Cardiac muscle cell (in vitro differentiated cells and primary cell): ENCODE measurements around the gene ERC2. TPM values are rescaled to one million over a fixed set of nuclear protein-coding genes. Genes with fewer than 3 reads are reported as not detected.

ENCODE experiments used
- DNase-seq, 2 donors: peaks; one replicate each; pipeline versions ENCODE4 v3.0.0 to v3.0.0-alpha.2; 2010 to 2017; ENCODE audit warnings: low read depth in 1 of 2, low spot score in 1 of 2
- H3K27ac ChIP-seq: fragments of 200-600 bp; sonication (generic); 2 replicates; pipeline ENCODE4 v1.5.1; 2016
- H3K27me3 ChIP-seq: fragments of 200-600 bp; sonication (generic); 2 replicates; pipeline ENCODE4 v1.6.0; 2016; ENCODE audit warnings: control low read depth
- H3K36me3 ChIP-seq: fragments of 200-600 bp; sonication (generic); 2 replicates; pipeline ENCODE4 v1.5.1; 2016; ENCODE audit warnings: control low read depth
- H3K4me1 ChIP-seq: fragments of 200-600 bp; sonication (generic); 2 replicates; pipeline ENCODE4 v1.8.1; 2017; ENCODE audit warnings: low read depth, mild to moderate bottlenecking, mixed run types
- H3K4me3 ChIP-seq: fragments of 200-600 bp; sonication (generic); 2 replicates; pipeline ENCODE4 v1.5.1; 2016; ENCODE audit warnings: mild to moderate bottlenecking
- H3K9me3 ChIP-seq: fragments of 200-600 bp; sonication (generic); 2 replicates; pipeline ENCODE4 v1.5.1; 2017; ENCODE audit warnings: low read depth, mild to moderate bottlenecking, control low read depth
- polyA plus RNA-seq: library from polyadenylated mRNA; unstranded; fragments of >200 nt; fragmentation: Nextera tagmentation; extraction: Ambion mirVana; gene quantifications from 2 replicates; pipeline ENCODE4 v1.2.1, GENCODE V29; 2016
- total RNA-seq: library from RNA; depleted of rRNA; stranded (reverse); fragments of >200 nt; gene quantifications from 2 replicates; pipeline ENCODE4 v1.2.3, GENCODE V29; 2016
- TF ChIP-seq, protein P1 (sequence below): IDR thresholded peaks from 2 replicates; pipeline ENCODE4 v1.5.1; 2012; ENCODE audit warnings: low read depth, mild to moderate bottlenecking, low read length

The ERC2 gene
- total and polyA plus RNA-seq, 2 experiments from 2014 or later: 18.1 to 29.0 TPM

- Histone ChIP-seq H3K36me3 (no peaks in the 10 kb centered on the region), H3K27ac (no peak overlapping the region), H3K27me3 (no peaks in the 10 kb centered on the region), H3K9me3 (no peaks in the 10 kb centered on the region), H3K4me1 (no peaks in the 10 kb centered on the region), H3K4me3 (no peak overlapping the region)
- no peak for DNase-seq
- TF ChIP-seq, protein P1, sequence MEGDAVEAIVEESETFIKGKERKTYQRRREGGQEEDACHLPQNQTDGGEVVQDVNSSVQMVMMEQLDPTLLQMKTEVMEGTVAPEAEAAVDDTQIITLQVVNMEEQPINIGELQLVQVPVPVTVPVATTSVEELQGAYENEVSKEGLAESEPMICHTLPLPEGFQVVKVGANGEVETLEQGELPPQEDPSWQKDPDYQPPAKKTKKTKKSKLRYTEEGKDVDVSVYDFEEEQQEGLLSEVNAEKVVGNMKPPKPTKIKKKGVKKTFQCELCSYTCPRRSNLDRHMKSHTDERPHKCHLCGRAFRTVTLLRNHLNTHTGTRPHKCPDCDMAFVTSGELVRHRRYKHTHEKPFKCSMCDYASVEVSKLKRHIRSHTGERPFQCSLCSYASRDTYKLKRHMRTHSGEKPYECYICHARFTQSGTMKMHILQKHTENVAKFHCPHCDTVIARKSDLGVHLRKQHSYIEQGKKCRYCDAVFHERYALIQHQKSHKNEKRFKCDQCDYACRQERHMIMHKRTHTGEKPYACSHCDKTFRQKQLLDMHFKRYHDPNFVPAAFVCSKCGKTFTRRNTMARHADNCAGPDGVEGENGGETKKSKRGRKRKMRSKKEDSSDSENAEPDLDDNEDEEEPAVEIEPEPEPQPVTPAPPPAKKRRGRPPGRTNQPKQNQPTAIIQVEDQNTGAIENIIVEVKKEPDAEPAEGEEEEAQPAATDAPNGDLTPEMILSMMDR: no peak
These were observed 173.1 kb downstream of the ERC2 start for GRCh38 chr3:56295161-56295560.

DNA sequence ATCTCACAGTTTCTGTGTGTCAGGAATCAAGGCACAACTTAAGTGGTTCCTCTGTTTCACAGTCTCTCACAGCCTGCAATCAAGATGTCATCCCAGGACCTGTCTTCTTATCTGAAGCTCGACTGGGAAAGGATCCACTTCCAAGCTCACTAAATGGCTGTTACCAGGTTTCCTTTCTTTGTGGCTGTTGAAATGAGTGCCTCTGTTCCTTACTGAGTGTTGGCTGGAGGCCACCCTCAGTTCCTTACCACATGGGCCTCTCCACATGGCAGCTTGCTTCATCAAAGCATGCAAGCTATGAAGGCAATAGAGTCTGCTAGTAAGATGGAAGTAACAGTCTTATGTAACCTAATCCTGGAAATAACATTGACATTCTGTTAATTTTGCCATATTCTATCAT, 174.0 kb downstream of the ERC2 start:
- Histone ChIP-seq H3K27me3 (no peaks in the 10 kb centered on the region), H3K36me3 (no peaks in the 10 kb centered on the region), H3K4me3 (no peak overlapping the region), H3K27ac (no peak overlapping the region), H3K4me1 (no peaks in the 10 kb centered on the region), H3K9me3 (no peaks in the 10 kb centered on the region)
- DNase-seq: peak in 1 of 2 donors; percentile 63
- TF ChIP-seq, protein P1: no peak

DNA sequence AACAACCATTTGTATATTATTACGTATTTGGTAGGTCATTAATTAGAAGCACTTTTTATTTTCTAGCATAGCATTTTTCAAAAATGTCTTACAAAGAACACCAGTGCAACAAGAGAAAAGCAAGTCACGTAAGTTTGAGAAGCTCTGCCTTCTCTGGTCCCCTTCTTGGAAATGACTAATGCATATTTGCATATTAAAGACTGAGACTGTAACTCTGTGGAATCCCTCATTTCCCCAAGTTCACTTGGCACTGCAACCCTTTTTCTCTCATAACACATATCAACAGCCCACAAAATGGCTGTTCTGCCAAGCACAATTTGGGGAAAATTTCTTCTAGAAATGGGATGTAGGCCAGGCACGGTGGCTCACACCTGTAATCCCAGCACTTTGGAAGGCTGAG, 176.3 kb downstream of the ERC2 start:
- Histone ChIP-seq H3K27me3 (no peaks in the 10 kb centered on the region), H3K36me3 (no peaks in the 10 kb centered on the region), H3K9me3 (no peaks in the 10 kb centered on the region), H3K27ac (no peak overlapping the region), H3K4me3 (no peak overlapping the region), H3K4me1 (no peaks in the 10 kb centered on the region)
- peak in 1 of 2 donors; percentile 78 for DNase-seq
- TF ChIP-seq, protein P1: no peak

- Histone ChIP-seq H3K4me1 (no peaks in the 10 kb centered on the region), H3K9me3 (no peaks in the 10 kb centered on the region), H3K27ac (no peak overlapping the region), H3K36me3 (no peaks in the 10 kb centered on the region), H3K4me3 (no peak overlapping the region), H3K27me3 (no peaks in the 10 kb centered on the region)
- DNase-seq: peak in 1 of 2 donors; percentile 95
- TF ChIP-seq, protein P1: no peak
These were observed 177.0 kb downstream of the ERC2 start for GRCh38 chr3:56291244-56291680.

DNA sequence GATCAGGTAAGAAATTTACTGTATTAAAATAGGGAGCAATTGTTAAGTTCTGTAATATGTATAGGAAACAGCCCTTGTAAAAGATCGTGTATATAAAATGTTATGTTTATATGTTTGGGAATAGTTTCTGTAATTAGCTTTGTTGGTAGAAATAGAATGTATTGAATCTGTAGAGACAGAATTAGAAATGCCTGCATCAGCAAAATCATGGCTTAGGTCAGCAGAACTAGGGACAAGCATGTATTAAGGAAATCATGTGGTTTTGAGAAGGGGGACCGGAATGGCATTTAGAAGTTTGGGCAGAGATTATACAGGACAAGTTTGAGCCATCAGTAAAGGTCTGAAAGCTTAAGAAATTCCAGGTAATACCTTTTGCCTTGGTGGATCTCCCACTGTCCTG, 177.9 kb downstream of the ERC2 start:
- H3K4me1 ChIP-seq: peaks cover 2% of the 10 kb centered on the region
- DNase-seq: no peak
- H3K36me3 ChIP-seq: no peaks in the 10 kb centered on the region
- H3K27ac ChIP-seq: no peak overlapping the region
- no peak overlapping the region for H3K4me3 ChIP-seq
- H3K9me3 ChIP-seq: no peaks in the 10 kb centered on the region
- no peaks in the 10 kb centered on the region for H3K27me3 ChIP-seq
- TF ChIP-seq, protein P1: no peak

DNA sequence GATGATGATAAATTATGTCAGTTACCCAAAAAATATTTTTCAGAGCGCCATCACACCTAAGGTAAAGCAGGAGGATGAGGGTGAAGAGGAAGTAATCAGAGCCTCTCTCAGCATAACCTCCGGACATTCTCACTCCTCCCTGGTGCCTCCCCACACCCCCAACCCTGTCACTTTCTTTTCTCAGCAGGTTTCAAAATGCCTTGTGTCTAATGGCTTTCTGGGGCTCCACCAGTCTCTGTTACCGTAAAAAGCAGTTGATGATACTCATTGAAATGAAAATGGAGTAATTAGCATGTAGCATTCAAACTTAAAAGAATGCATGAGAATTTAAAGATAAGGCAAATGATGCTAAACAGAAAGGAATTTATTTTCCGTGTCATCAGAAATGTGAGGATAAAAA, 180.0 kb downstream of the ERC2 start:
- Histone ChIP-seq H3K27me3 (no peaks in the 10 kb centered on the region), H3K27ac (no peak overlapping the region), H3K4me1 (peaks cover 17% of the 10 kb centered on the region), H3K36me3 (no peaks in the 10 kb centered on the region), H3K9me3 (no peaks in the 10 kb centered on the region), H3K4me3 (no peak overlapping the region)
- TF ChIP-seq, protein P1: no peak
- no peak for DNase-seq
